Smooth muscle cell of the umbilical artery (primary cell): ENCODE data around the gene ZNF165. TPM values are rescaled to one million over a fixed set of nuclear protein-coding genes. Genes with fewer than 3 reads are reported as not detected.

Source experiments
- total RNA-seq: library from RNA; depleted of rRNA; stranded (reverse); fragments of >200 nt; gene quantifications from 2 replicates; pipeline ENCODE4 v1.2.3, GENCODE V29; 2014

The ZNF165 gene
- total RNA-seq: 0.18 and 0.30 TPM in 2 replicates

DNA sequence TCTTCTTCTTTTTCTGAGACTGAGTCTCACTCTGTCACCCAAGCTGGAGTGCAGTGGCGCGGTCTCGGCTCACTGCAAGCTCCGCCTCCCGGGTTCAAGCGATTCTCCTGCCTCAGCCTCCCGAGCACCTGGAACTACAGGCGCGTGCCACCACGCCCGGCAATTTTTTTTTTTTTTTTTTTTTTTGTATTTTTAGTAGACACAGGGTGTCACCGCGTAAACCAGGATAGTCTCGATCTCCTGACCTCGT lies at the start of gene ZNF165:
TSS of gene ZNF165 (plus strand) at position 188 of the 250 bp plus-strand sequence. CDS start 4,913 bp downstream, outside the sequence.

DNA sequence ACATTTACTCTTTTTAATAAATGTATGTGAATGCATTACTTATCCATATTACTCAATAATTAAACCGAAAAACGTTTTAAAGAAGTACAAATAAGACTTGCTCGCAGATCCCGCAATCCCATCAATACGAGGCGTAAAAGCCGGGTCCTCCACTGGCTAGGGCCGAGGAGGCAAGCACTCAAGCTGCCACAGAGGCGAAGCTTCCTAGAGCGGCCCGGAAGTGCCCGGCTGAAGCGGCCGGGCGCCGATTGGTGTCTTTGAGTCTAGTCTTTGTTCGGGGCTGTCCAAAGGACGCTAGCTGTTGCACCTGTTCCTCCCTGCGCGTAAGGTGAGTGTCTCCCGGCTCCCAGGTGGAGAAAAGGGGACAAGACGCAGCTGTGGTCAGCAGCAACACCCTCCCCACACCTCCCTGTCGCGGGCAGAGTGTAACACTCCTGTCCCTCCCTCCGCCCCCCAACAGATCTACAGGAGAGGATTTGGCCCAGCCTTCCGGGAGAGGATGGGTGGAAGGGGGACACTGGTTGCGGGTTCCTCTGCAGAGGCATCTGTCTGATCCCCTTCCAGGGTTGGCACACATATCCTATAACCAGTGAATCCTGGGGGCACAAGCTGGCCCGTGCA lies 44.1 kb downstream of the ZNF165 start, which contains the start of gene ZSCAN16:
TSS of gene ZSCAN16 (plus strand) at position 260 of the 621 bp plus-strand sequence. CDS start 835 bp downstream, outside the sequence.

Other genes starting within 250 kb of the ZNF165 start
- not detected in 2 replicates for gene OR2B2, start 168.2 kb upstream of the ZNF165 start, total RNA-seq
- gene OR2B6, start 123.3 kb upstream of the ZNF165 start, total RNA-seq: not detected in 2 replicates
- gene ZSCAN16, start 44.0 kb downstream of the ZNF165 start, total RNA-seq: 1.4 and 2.4 TPM in 2 replicates
- 20.2 and 22.2 TPM in 2 replicates for gene ZKSCAN8, start 61.3 kb downstream of the ZNF165 start, total RNA-seq
- gene ZSCAN9, start 144.7 kb downstream of the ZNF165 start, total RNA-seq: 12.2 and 14.3 TPM in 2 replicates
- 3.8 and 6.2 TPM in 2 replicates for gene ZKSCAN4, start 171.7 kb downstream of the ZNF165 start, total RNA-seq
- 0.89 and 1.9 TPM in 2 replicates for gene NKAPL, start 178.7 kb downstream of the ZNF165 start, total RNA-seq
- gene ZSCAN26, start 186.6 kb downstream of the ZNF165 start, total RNA-seq: 16.3 and 18.5 TPM in 2 replicates
- 5.6 and 6.5 TPM in 2 replicates for gene PGBD1, start 201.0 kb downstream of the ZNF165 start, total RNA-seq